KMS-11 (cell line): ENCODE data around the gene BOD1.

Experiments used
- H2AFZ ChIP-seq: fragments of 200-600 bp; sonication (generic); 2 replicates; pipeline ENCODE4 v1.6.1; 2016; ENCODE audit warnings: antibody characterized with exemption, mixed run types, low read depth
- H3K27ac ChIP-seq: fragments of 200-600 bp; sonication (generic); 2 replicates; pipeline ENCODE4 v1.6.1; 2016; ENCODE audit warnings: mild to moderate bottlenecking, mixed run types
- H3K27me3 ChIP-seq: fragments of 200-600 bp; sonication (generic); 2 replicates; pipeline ENCODE4 v1.6.1; 2017; ENCODE audit warnings: mild to moderate bottlenecking, low read depth, mixed run types, moderate library complexity; ENCODE audit not compliant: insufficient read depth
- H3K36me3 ChIP-seq: fragments of 200-600 bp; sonication (generic); 2 replicates; pipeline ENCODE4 v1.6.1; 2017; ENCODE audit warnings: mild to moderate bottlenecking, mixed run types; ENCODE audit not compliant: insufficient read depth
- H3K4me1 ChIP-seq: fragments of 200-600 bp; sonication (generic); 2 replicates; pipeline ENCODE4 v1.6.1; 2016; ENCODE audit warnings: mild to moderate bottlenecking, low read depth, mixed run types; ENCODE audit not compliant: poor library complexity, severe bottlenecking
- H3K4me2 ChIP-seq: fragments of 200-600 bp; sonication (generic); 2 replicates; pipeline ENCODE4 v1.7.0; 2016; ENCODE audit warnings: mild to moderate bottlenecking, mixed run types
- H3K4me3 ChIP-seq: fragments of 200-600 bp; sonication (generic); IDR thresholded peaks from 2 replicates; pipeline ENCODE4 v1.6.1; 2017; ENCODE audit warnings: low read depth, low read length, mixed read lengths; ENCODE audit not compliant: insufficient read depth
- H3K79me2 ChIP-seq: fragments of 200-600 bp; sonication (generic); 2 replicates; pipeline ENCODE4 v1.6.1; 2016; ENCODE audit warnings: low read depth, mixed run types; ENCODE audit not compliant: insufficient read depth
- H3K9ac ChIP-seq: fragments of 200-600 bp; sonication (generic); 2 replicates; pipeline ENCODE4 v1.6.1; 2016; ENCODE audit warnings: mild to moderate bottlenecking, mixed run types
- H4K20me1 ChIP-seq: fragments of 200-600 bp; sonication (generic); 2 replicates; pipeline ENCODE4 v1.6.1; 2016; ENCODE audit warnings: mild to moderate bottlenecking, mixed run types; ENCODE audit not compliant: insufficient read depth
- TF ChIP-seq, protein P1 (sequence below): fragments of 200-600 bp; sonication (generic); conservative IDR thresholded peaks from 2 replicates; pipeline ENCODE4 v1.6.1; 2017; ENCODE audit warnings: low read depth, mild to moderate bottlenecking, antibody characterized with exemption, low read length, moderate library complexity, mixed read lengths

The BOD1 gene

DNA sequence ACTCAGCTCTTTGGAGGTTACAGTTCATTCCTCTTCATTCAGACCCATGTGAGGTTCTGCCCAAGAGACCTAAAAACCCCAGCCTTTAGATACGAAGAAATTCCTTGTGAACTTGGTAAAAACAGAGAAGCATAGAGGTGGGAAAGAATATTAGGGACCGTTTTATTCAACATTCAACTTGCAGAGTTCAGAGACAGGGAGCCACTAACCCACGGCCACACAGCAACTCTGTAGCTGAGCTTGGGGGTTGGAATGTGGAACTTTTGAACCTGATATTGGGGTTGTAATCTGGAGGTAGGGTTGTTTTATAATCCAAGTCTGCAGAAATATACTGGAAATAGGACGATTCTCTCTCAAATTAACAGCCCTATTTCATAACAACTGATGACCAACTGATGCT lies 10.8 kb upstream of the BOD1 start:
- TF ChIP-seq, protein P1, sequence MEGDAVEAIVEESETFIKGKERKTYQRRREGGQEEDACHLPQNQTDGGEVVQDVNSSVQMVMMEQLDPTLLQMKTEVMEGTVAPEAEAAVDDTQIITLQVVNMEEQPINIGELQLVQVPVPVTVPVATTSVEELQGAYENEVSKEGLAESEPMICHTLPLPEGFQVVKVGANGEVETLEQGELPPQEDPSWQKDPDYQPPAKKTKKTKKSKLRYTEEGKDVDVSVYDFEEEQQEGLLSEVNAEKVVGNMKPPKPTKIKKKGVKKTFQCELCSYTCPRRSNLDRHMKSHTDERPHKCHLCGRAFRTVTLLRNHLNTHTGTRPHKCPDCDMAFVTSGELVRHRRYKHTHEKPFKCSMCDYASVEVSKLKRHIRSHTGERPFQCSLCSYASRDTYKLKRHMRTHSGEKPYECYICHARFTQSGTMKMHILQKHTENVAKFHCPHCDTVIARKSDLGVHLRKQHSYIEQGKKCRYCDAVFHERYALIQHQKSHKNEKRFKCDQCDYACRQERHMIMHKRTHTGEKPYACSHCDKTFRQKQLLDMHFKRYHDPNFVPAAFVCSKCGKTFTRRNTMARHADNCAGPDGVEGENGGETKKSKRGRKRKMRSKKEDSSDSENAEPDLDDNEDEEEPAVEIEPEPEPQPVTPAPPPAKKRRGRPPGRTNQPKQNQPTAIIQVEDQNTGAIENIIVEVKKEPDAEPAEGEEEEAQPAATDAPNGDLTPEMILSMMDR, result no peak
- Histone ChIP-seq H3K9ac (no peak overlapping the region), H3K4me1 (peaks cover 17% of the 10 kb centered on the region), H3K27me3 (no peaks in the 10 kb centered on the region), H2AFZ (no peak overlapping the region), H3K4me2 (no peak overlapping the region), H3K27ac (no peak overlapping the region), H3K79me2 (no peaks in the 10 kb centered on the region), H3K36me3 (no peaks in the 10 kb centered on the region), H4K20me1 (no peaks in the 10 kb centered on the region), H3K4me3 (no peak overlapping the region)

DNA sequence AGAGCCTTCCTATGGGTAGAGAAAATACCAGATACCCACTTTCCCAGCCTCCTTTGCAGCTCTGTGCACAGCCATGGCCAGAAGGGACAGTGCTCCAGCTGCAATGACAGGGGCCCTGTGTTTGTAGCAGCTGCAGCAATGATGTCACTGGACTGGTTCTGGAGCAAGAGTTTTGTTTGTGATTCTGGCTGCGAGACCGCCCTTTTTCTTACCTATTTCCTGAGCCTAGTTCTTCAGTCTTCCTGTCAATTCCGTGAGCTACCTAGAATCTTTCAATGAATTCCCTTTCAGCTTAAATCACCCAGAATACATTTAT lies 10.0 kb upstream of the BOD1 start:
- no peak overlapping the region for H3K9ac ChIP-seq
- TF ChIP-seq, protein P1, result no peak
- H3K79me2 ChIP-seq, result no peaks in the 10 kb centered on the region
- H3K27ac ChIP-seq, result no peak overlapping the region
- H3K27me3 ChIP-seq, result no peaks in the 10 kb centered on the region
- H4K20me1 ChIP-seq, result no peaks in the 10 kb centered on the region
- no peak overlapping the region for H3K4me3 ChIP-seq
- peaks cover 17% of the 10 kb centered on the region for H3K4me1 ChIP-seq
- H2AFZ ChIP-seq, result no peak overlapping the region
- no peaks in the 10 kb centered on the region for H3K36me3 ChIP-seq
- no peak overlapping the region for H3K4me2 ChIP-seq

DNA sequence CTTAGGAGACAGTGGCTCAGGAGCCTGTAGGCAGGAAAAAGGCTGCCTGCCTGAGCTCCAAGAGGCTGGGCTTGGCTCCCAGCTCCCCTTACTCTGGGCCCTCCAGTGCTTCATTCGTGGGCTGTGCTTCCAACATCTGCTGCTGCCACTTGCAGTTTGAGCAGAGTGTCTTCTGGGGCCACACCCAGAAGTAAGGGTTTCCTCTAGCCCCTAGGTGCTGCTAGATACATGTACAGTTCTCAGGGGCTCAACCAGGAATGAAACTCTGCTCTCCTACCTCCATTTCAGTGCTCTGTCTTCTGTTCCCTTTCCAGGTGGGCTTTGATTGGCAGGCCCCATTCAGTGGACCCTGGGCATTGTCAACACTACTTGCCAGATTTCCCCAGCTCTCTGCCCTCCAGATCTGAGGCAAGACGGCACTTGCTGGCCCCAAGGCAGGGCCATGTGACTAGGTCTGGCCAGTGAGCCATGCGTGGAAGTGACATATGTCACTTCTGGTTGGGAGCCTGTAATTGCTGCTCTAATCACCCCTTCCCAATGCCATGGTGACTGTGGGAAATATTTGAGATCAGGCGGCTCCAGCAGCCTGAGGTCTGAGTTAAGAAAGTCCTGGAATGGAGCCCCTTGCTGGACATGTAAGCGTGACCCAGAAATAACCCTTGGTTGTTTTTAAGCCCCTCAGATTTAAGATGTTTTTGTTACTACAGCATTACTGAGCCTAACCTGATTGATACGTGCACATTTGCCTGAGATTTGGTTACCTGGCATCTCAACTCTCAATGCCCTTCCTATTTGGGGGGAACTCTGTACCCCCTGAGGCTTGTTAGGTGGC lies 9.4 kb upstream of the BOD1 start:
- TF ChIP-seq, protein P1, result no peak
- peaks cover 17% of the 10 kb centered on the region for H3K4me1 ChIP-seq
- H3K4me2 ChIP-seq, result no peak overlapping the region
- H3K36me3 ChIP-seq, result no peaks in the 10 kb centered on the region
- H3K9ac ChIP-seq, result no peak overlapping the region
- no peak overlapping the region for H3K27ac ChIP-seq
- no peaks in the 10 kb centered on the region for H4K20me1 ChIP-seq
- H3K4me3 ChIP-seq, result no peak overlapping the region
- H2AFZ ChIP-seq, result peak overlapping the region; percentile 22; the same call in 1 of the 2 replicates
- H3K79me2 ChIP-seq, result no peaks in the 10 kb centered on the region
- H3K27me3 ChIP-seq, result no peaks in the 10 kb centered on the region

DNA sequence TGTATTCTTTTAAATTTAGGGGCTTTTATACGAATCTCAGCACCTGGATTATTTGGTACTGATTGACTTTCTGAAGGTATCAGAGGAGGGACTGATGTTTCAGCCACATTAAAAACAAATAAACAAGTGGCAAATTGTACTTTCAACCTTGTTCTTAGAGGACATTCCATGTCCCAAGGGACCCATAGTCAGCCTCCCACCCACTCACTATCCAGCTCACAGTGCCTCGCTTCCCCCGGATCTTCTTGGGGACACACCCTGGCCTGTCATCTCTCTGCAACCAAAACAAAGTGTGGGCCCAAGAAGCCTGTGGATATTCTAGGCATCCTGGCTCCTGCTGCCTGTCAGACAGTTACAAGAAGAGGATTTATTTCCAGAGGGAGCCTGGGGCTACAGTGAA lies 8.8 kb upstream of the BOD1 start:
- TF ChIP-seq, protein P1, result no peak

More for the DNA sequence above, 8.8 kb upstream of the BOD1 start:
- no peaks in the 10 kb centered on the region for H4K20me1 ChIP-seq
- H3K4me1 ChIP-seq, result peaks cover 17% of the 10 kb centered on the region
- H3K27ac ChIP-seq, result no peak overlapping the region
- H3K27me3 ChIP-seq, result no peaks in the 10 kb centered on the region
- H3K9ac ChIP-seq, result no peak overlapping the region
- H3K79me2 ChIP-seq, result no peaks in the 10 kb centered on the region
- no peaks in the 10 kb centered on the region for H3K36me3 ChIP-seq
- H3K4me2 ChIP-seq, result no peak overlapping the region
- no peak overlapping the region for H3K4me3 ChIP-seq
- H2AFZ ChIP-seq, result peak overlapping the region; percentile 22; the same call in 1 of the 2 replicates
